Stimulated activated CD4-positive, alpha-beta T cell treated with anti-CD3 and anti-CD28 coated beads, TNF-alpha, amount 100 ng/mL, for 48 hours (primary cell): Measurements from ENCODE around the gene ZC3H13.
"Not testable (repeated sequence)": the region's sequence is repeated elsewhere in the genome, so short reads cannot be mapped to it uniquely, and the experiment has no call there.

ENCODE experiments used
- DNase-seq, 3 donors: peaks; one replicate each; pipeline ENCODE4 v3.0.0-alpha.2; 2020; ENCODE audit warnings: low read depth in 3 of 3

ZC3H13 gene

GRCh38 chr13:46010148-46010547, 42.4 kb downstream of the ZC3H13 start:
- DNase-seq = no peak

GRCh38 chr13:46008631-46009030, 43.9 kb downstream of the ZC3H13 start:
- DNase-seq = no peak

- DNase-seq = no peak
These were observed 45.7 kb downstream of the ZC3H13 start for GRCh38 chr13:46006688-46007452.

- no peak for DNase-seq
These were observed 48.1 kb downstream of the ZC3H13 start for GRCh38 chr13:46004491-46004890.

GRCh38 chr13:45996631-45997030, 55.9 kb downstream of the ZC3H13 start:
- no peak for DNase-seq

GRCh38 chr13:45995245-45995644, 57.3 kb downstream of the ZC3H13 start:
- no peak for DNase-seq

GRCh38 chr13:45994752-45995151, 57.8 kb downstream of the ZC3H13 start:
- DNase-seq = no peak

GRCh38 chr13:45989607-45990006, 62.9 kb downstream of the ZC3H13 start:
- DNase-seq = no peak

- not testable (repeated sequence) for DNase-seq
These were observed 71.4 kb downstream of the ZC3H13 start for GRCh38 chr13:45981127-45981526.

- DNase-seq = no peak
These were observed 77.2 kb downstream of the ZC3H13 start for GRCh38 chr13:45975337-45975736.

- no peak for DNase-seq
These were observed 78.0 kb downstream of the ZC3H13 start for GRCh38 chr13:45974500-45974899.

GRCh38 chr13:45967589-45967988, 85.0 kb downstream of the ZC3H13 start:
- no peak for DNase-seq

- DNase-seq = no peak
These were observed 85.8 kb downstream of the ZC3H13 start for GRCh38 chr13:45966715-45967114.

- no peak for DNase-seq
These were observed 91.1 kb downstream of the ZC3H13 start for GRCh38 chr13:45961468-45961867.

GRCh38 chr13:45954836-45955800, 97.4 kb downstream of the ZC3H13 start:
- DNase-seq = no peak

GRCh38 chr13:45953082-45953481, 99.5 kb downstream of the ZC3H13 start:
- no peak for DNase-seq

GRCh38 chr13:45951724-45952123, 100.8 kb downstream of the ZC3H13 start:
- no peak for DNase-seq

- no peak for DNase-seq
These were observed 101.4 kb downstream of the ZC3H13 start for GRCh38 chr13:45951166-45951565.

GRCh38 chr13:45950386-45951000, 102.1 kb downstream of the ZC3H13 start:
- DNase-seq = no peak

GRCh38 chr13:45949161-45949560, 103.4 kb downstream of the ZC3H13 start:
- DNase-seq = no peak

- no peak for DNase-seq
These were observed 108.6 kb downstream of the ZC3H13 start for GRCh38 chr13:45943965-45944364.

GRCh38 chr13:45943120-45943519, 109.4 kb downstream of the ZC3H13 start:
- no peak for DNase-seq
